Panc1 (cell line): ENCODE results near the gene SLC43A2. TPM values are rescaled to one million over a fixed set of nuclear protein-coding genes. Genes with fewer than 3 reads are reported as not detected.
"Not testable (repeated sequence)": the region's sequence is repeated elsewhere in the genome, so short reads cannot be mapped to it uniquely, and the experiment has no call there.

ENCODE experiments used
- ATAC-seq: fragments of 200-7000 bp; cut with Tn5 transposase; 2 replicates; pipeline ENCODE4 v1.9.1; 2020; ENCODE audit warnings: mild to moderate bottlenecking, moderate library complexity
- BruUV-seq: library from RNA; stranded (reverse); fragments of 400-500 nt; replicated peaks from 2 replicates; lab custom pipeline; 2021; lab: Mats Ljungman, UMichigan
- CTCF ChIA-PET: fragments of 300-600 bp; sonication (Branson Sonifier 250); formaldehyde crosslinking; loops from one replicate; lab custom pipeline; 2022; ENCODE audit warnings: antibody characterized with exemption; lab: Charles Lee
- POLR2A ChIA-PET: fragments of 300-600 bp; sonication (Branson Sonifier 250); formaldehyde crosslinking; loops from one replicate; lab custom pipeline; 2022; ENCODE audit warnings: antibody characterized with exemption; lab: Charles Lee
- DNase-seq: peaks from one replicate; pipeline ENCODE4 v3.0.0-alpha.2; 2010; ENCODE audit warnings: low read depth, low spot score
- H3K27ac ChIP-seq: 2 replicates; pipeline ENCODE4 v1.5.1; 2011; ENCODE audit warnings: mild to moderate bottlenecking, low read length, inconsistent platforms
- H3K27me3 ChIP-seq: fragments of 200-500 bp; sonication (Bioruptor generic); 2 replicates; pipeline ENCODE4 v1.6.0; 2014; ENCODE audit warnings: low read length, inconsistent platforms; ENCODE audit not compliant: control insufficient read depth, insufficient read depth
- H3K36me3 ChIP-seq: fragments of 200-500 bp; sonication (Bioruptor generic); 2 replicates; pipeline ENCODE4 v1.5.1; 2014; ENCODE audit warnings: inconsistent platforms, mild to moderate bottlenecking, low read length, moderate library complexity; ENCODE audit not compliant: control insufficient read depth, insufficient read depth
- H3K4me1 ChIP-seq: 2 replicates; pipeline ENCODE4 v1.5.1; 2011; ENCODE audit warnings: inconsistent platforms, mild to moderate bottlenecking, low read length, moderate library complexity; ENCODE audit not compliant: control insufficient read depth, insufficient read depth
- H3K4me3 ChIP-seq, 2 experiments: 2 replicates each; pipeline ENCODE4 v1.5.1; 2011 to 2012; ENCODE audit warnings: low read depth in 2 of 2, low read length in 2 of 2, mild to moderate bottlenecking in 2 of 2, inconsistent platforms in 1 of 2, moderate library complexity in 1 of 2
- H3K9me3 ChIP-seq: fragments of 200-500 bp; sonication (Bioruptor generic); 2 replicates; pipeline ENCODE4 v1.5.1; 2014; ENCODE audit warnings: low read depth, mild to moderate bottlenecking, inconsistent platforms, low read length, moderate library complexity; ENCODE audit not compliant: control insufficient read depth, insufficient read depth
- CTCF ChIP-seq: fragments of 450-650 bp; IDR thresholded peaks from 2 replicates; pipeline ENCODE4 v1.5.1; 2017; ENCODE audit warnings: mild to moderate bottlenecking
- POLR2AphosphoS5 ChIP-seq: IDR thresholded peaks from 2 replicates; pipeline ENCODE4 v1.6.1; 2012; ENCODE audit warnings: mild to moderate bottlenecking, low read depth, low read length, moderate library complexity
- REST ChIP-seq, 2 experiments: IDR thresholded peaks; 2 replicates each; pipeline ENCODE4 v1.6.1; 2011 to 2012; ENCODE audit warnings: low read depth in 2 of 2, control low read depth in 1 of 2, low read length in 1 of 2, mild to moderate bottlenecking in 1 of 2, moderate library complexity in 1 of 2; ENCODE audit not compliant: insufficient read depth in 1 of 2
- SIN3A ChIP-seq: IDR thresholded peaks from 2 replicates; pipeline ENCODE4 v1.6.1; 2012; ENCODE audit warnings: low read depth, mild to moderate bottlenecking, low read length, moderate library complexity, borderline replicate concordance; ENCODE audit not compliant: insufficient read depth
- TCF7L2 ChIP-seq: IDR thresholded peaks from 2 replicates; pipeline ENCODE4 v1.6.1; 2011; ENCODE audit warnings: mild to moderate bottlenecking, low read depth, low read length, inconsistent platforms
- in situ Hi-C: cut with HindIII; loops from 2 replicates; pipeline ENCODE4 v1.10.0; 2016; ENCODE audit warnings: low sequenced_read_pairs, low pct_unique_long_range_greater_than_20kb
- intact Hi-C: fragments of 100-400 bp; cut with micrococcal nuclease; formaldehyde crosslinking; loops from one replicate; pipeline ENCODE4 v1.10.0; 2022; ENCODE audit not compliant: unreplicated experiment
- total RNA-seq: library from RNA; stranded (reverse); gene quantifications from one replicate; pipeline ENCODE4 v1.2.1, GENCODE V29; 2021; ENCODE audit not compliant: unreplicated experiment

Gene SLC43A2
- total RNA-seq, 1 experiment from 2014 or later, result 23.3 TPM

GRCh38 chr17:1574697-1575471 lies 53.8 kb downstream of the SLC43A2 start:
- Histone ChIP-seq H3K4me3 (no peak overlapping the region), H3K36me3 (no peaks in the 10 kb centered on the region), H3K27ac (no peak overlapping the region), H3K27me3 (no peaks in the 10 kb centered on the region), H3K4me1 (no peaks in the 10 kb centered on the region), H3K9me3 (no peaks in the 10 kb centered on the region)
- ATAC-seq, result peak; percentile 7
- TF ChIP-seq CTCF, result no peak
- no peak for TF ChIP-seq SIN3A
- TF ChIP-seq TCF7L2, result no peak
- no TSS peak for BruUV-seq
- in situ Hi-C loops, result no loop called here
- CTCF ChIA-PET, result interaction anchor here (0.5 to 1.5 kb wide), 8 partner anchors 11 to 187 kb away, joined by 3 to 17 read pairs (median 6); no protein-coding TSS in a partner anchor
- DNase-seq, result no peak
- POLR2A ChIA-PET, result interaction anchor here (0.6 kb wide), 1 partner anchor 139 kb away, joined by 3 read pairs; no protein-coding TSS in a partner anchor
- intact Hi-C loops, result loop anchor here (2.0 kb wide), 1 partner anchor 54 kb away; the partner anchor contains the start of gene SLC43A2

GRCh38 chr17:1573932-1574696 lies 54.5 kb downstream of the SLC43A2 start:
- no peaks in the 10 kb centered on the region for H3K27me3 ChIP-seq
- BruUV-seq, result TSS peak; percentile 62
- H3K4me3 ChIP-seq, result no peak overlapping the region
- no peaks in the 10 kb centered on the region for H3K9me3 ChIP-seq
- no peaks in the 10 kb centered on the region for H3K4me1 ChIP-seq
- TF ChIP-seq POLR2AphosphoS5, result peak; percentile 46
- TF ChIP-seq SIN3A, result no peak
- TF ChIP-seq REST (IDR thresholded peaks at IDR 0.05; ENCODE audit: insufficient read depth in 1 of 2, low read depth in 2 of 2, low read length in 1 of 2), result no peak
- TF ChIP-seq TCF7L2, result no peak
- TF ChIP-seq CTCF, result peak; percentile 95
- ChIA-PET POLR2A (interaction anchor here (0.6 kb wide), 1 partner anchor 140 kb away, joined by 3 read pairs; no protein-coding TSS in a partner anchor), CTCF (interaction anchor here (0.5 to 1.5 kb wide), 10 partner anchors 12 to 186 kb away, joined by 3 to 17 read pairs (median 6); no protein-coding TSS in a partner anchor)
- intact Hi-C loops, result loop anchor here (2.0 kb wide), 1 partner anchor 55 kb away; the partner anchor contains the start of gene SLC43A2
- no peaks in the 10 kb centered on the region for H3K36me3 ChIP-seq
- no peak overlapping the region for H3K27ac ChIP-seq
- DNase-seq (peak; percentile 22), ATAC-seq (peak; percentile 78)
- in situ Hi-C loops, result no loop called here

- H3K27me3 ChIP-seq, ATAC-seq, in situ Hi-C loops, H3K27ac ChIP-seq, POLR2A ChIA-PET, H3K9me3 ChIP-seq, H3K4me3 ChIP-seq, DNase-seq, BruUV-seq, H3K36me3 ChIP-seq, H3K4me1 ChIP-seq, intact Hi-C loops, CTCF ChIA-PET: not testable (repeated sequence)
These were observed 56.0 kb downstream of the SLC43A2 start for GRCh38 chr17:1572646-1573045.
